BLaER1 treated with 17β-estradiol and CSF1 and Interleukin-3, amounts not matched to agents 10 nM and 100 nM (cell line): ENCODE results near the gene EPB41L4A.

Source experiments
- H3K27ac ChIP-seq, 11 experiments: shearing (Covaris generic); formaldehyde crosslinking; 2 replicates each; pipeline ENCODE4 v1.8.1; 2022
- H3K27me3 ChIP-seq, 11 experiments: shearing (Covaris generic); formaldehyde crosslinking; 2 replicates each; pipeline ENCODE4 v1.8.1; 2022
- H3K36me3 ChIP-seq, 11 experiments: shearing (Covaris generic); formaldehyde crosslinking; 2 replicates each; pipeline ENCODE4 v1.8.1; 2022
- H3K4me1 ChIP-seq, 10 experiments: shearing (Covaris generic); formaldehyde crosslinking; 2 replicates each; pipeline ENCODE4 v1.8.1; 2022
- H3K4me2 ChIP-seq, 11 experiments: shearing (Covaris generic); formaldehyde crosslinking; 2 replicates each; pipeline ENCODE4 v1.8.1; 2022
- H3K4me3 ChIP-seq, 10 experiments: shearing (Covaris generic); formaldehyde crosslinking; 2 replicates each; pipeline ENCODE4 v1.8.1; 2022
- H3K9ac ChIP-seq, 11 experiments: shearing (Covaris generic); formaldehyde crosslinking; 2 replicates each; pipeline ENCODE4 v1.8.1; 2022
- H3K9me3 ChIP-seq, 11 experiments: shearing (Covaris generic); formaldehyde crosslinking; replicated peaks in 1 of 11; 2 replicates each; pipeline ENCODE4 v1.8.1; 2022
- H4K20me1 ChIP-seq, 11 experiments: shearing (Covaris generic); formaldehyde crosslinking; 2 replicates each; pipeline ENCODE4 v1.8.1; 2022
- Cebpa-rat ChIP-seq, 11 experiments: shearing (Covaris generic); IDR thresholded peaks; 2 replicates each; pipeline ENCODE4 v1.8.1; 2022

EPB41L4A gene

GRCh38 chr5:112349371-112349770 lies 69.7 kb downstream of the EPB41L4A start:
- Histone ChIP-seq H3K27ac (no peak overlapping the region), H3K4me3 (no peak overlapping the region), H4K20me1 (no peaks in the 10 kb centered on the region), H3K27me3 (no peaks in the 10 kb centered on the region), H3K9ac (no peak overlapping the region), H3K36me3 (no peaks in the 10 kb centered on the region), H3K4me1 (peaks cover 0 to 11% (median 4%) of the 10 kb centered on the region in 10 experiments; a peak in 3 of 20 replicates), H3K4me2 (no peak overlapping the region), H3K9me3 (no peaks in the 10 kb centered on the region)
- TF ChIP-seq Cebpa-rat (IDR thresholded peaks at IDR 0.05): no peak

- H3K36me3 ChIP-seq: no peaks in the 10 kb centered on the region
- H3K27ac ChIP-seq: no peak overlapping the region
- no peak overlapping the region for H3K4me3 ChIP-seq
- no peak overlapping the region for H3K4me2 ChIP-seq
- no peaks in the 10 kb centered on the region for H3K9me3 ChIP-seq
- H3K4me1 ChIP-seq: peaks cover 0 to 11% (median 4%) of the 10 kb centered on the region in 10 experiments; a peak in 3 of 20 replicates
- TF ChIP-seq Cebpa-rat (IDR thresholded peaks at IDR 0.05): no peak
- H3K27me3 ChIP-seq: no peaks in the 10 kb centered on the region
- H3K9ac ChIP-seq: no peak overlapping the region
- no peaks in the 10 kb centered on the region for H4K20me1 ChIP-seq
These were observed 70.2 kb downstream of the EPB41L4A start for GRCh38 chr5:112348915-112349314.

GRCh38 chr5:112348387-112348786 lies 70.7 kb downstream of the EPB41L4A start:
- Histone ChIP-seq H3K4me2 (peak overlapping the region in 1 of 11 experiments; percentile 51; a peak in 1 of 22 replicates), H3K27ac (no peak overlapping the region), H4K20me1 (no peaks in the 10 kb centered on the region), H3K27me3 (no peaks in the 10 kb centered on the region), H3K4me3 (no peak overlapping the region), H3K9me3 (no peaks in the 10 kb centered on the region), H3K36me3 (no peaks in the 10 kb centered on the region), H3K4me1 (peaks cover 0 to 11% (median 4%) of the 10 kb centered on the region in 10 experiments; a peak in 3 of 20 replicates), H3K9ac (no peak overlapping the region)
- no peak for TF ChIP-seq Cebpa-rat (IDR thresholded peaks at IDR 0.05)

GRCh38 chr5:112346411-112347044 lies 72.5 kb downstream of the EPB41L4A start:
- H3K9me3 ChIP-seq: no peaks in the 10 kb centered on the region
- peaks cover 0 to 11% (median 4%) of the 10 kb centered on the region in 10 experiments; a peak in 3 of 20 replicates for H3K4me1 ChIP-seq
- no peaks in the 10 kb centered on the region for H3K36me3 ChIP-seq
- no peak for TF ChIP-seq Cebpa-rat (IDR thresholded peaks at IDR 0.05)
- peak overlapping the region in 3 of 11 experiments; percentile 9 to 30 (median 16); a peak in 4 of 22 replicates for H3K4me2 ChIP-seq
- H3K4me3 ChIP-seq: no peak overlapping the region
- H3K27ac ChIP-seq: no peak overlapping the region
- no peak overlapping the region for H3K9ac ChIP-seq
- H4K20me1 ChIP-seq: no peaks in the 10 kb centered on the region
- H3K27me3 ChIP-seq: no peaks in the 10 kb centered on the region

- Histone ChIP-seq H3K27me3 (no peaks in the 10 kb centered on the region), H3K4me2 (no peak overlapping the region)
These were observed 74.5 kb downstream of the EPB41L4A start for GRCh38 chr5:112344540-112344939.

GRCh38 chr5:112342389-112342788 lies 76.7 kb downstream of the EPB41L4A start:
- no peak for TF ChIP-seq Cebpa-rat (IDR thresholded peaks at IDR 0.05)
- Histone ChIP-seq H3K9me3 (no peaks in the 10 kb centered on the region), H3K4me2 (no peak overlapping the region), H3K27me3 (no peaks in the 10 kb centered on the region), H3K4me1 (peaks cover 0 to 11% (median 0%) of the 10 kb centered on the region in 10 experiments; a peak in 3 of 20 replicates), H4K20me1 (no peaks in the 10 kb centered on the region), H3K27ac (no peak overlapping the region), H3K36me3 (no peaks in the 10 kb centered on the region), H3K4me3 (no peak overlapping the region), H3K9ac (no peak overlapping the region)

More at GRCh38 chr5:112344540-112344939, 74.5 kb downstream of the EPB41L4A start:
- no peak for TF ChIP-seq Cebpa-rat (IDR thresholded peaks at IDR 0.05)
- Histone ChIP-seq H3K36me3 (no peaks in the 10 kb centered on the region), H3K9ac (no peak overlapping the region), H3K4me3 (no peak overlapping the region), H4K20me1 (no peaks in the 10 kb centered on the region), H3K4me1 (peaks cover 0 to 11% (median 4%) of the 10 kb centered on the region in 10 experiments; a peak in 3 of 20 replicates), H3K9me3 (no peaks in the 10 kb centered on the region), H3K27ac (no peak overlapping the region)

- Histone ChIP-seq H3K27me3 (no peaks in the 10 kb centered on the region), H4K20me1 (no peaks in the 10 kb centered on the region), H3K4me3 (no peak overlapping the region), H3K36me3 (no peaks in the 10 kb centered on the region), H3K4me2 (no peak overlapping the region), H3K27ac (no peak overlapping the region), H3K9me3 (no peaks in the 10 kb centered on the region), H3K4me1 (no peaks in the 10 kb centered on the region), H3K9ac (no peak overlapping the region)
- no peak for TF ChIP-seq Cebpa-rat (IDR thresholded peaks at IDR 0.05)
These were observed 79.3 kb downstream of the EPB41L4A start for GRCh38 chr5:112339761-112340160.

- no peaks in the 10 kb centered on the region for H3K4me1 ChIP-seq
- no peak overlapping the region for H3K4me2 ChIP-seq
- H3K27me3 ChIP-seq: no peaks in the 10 kb centered on the region
- H4K20me1 ChIP-seq: no peaks in the 10 kb centered on the region
- 0 out of 22 replicates have a peak, but pooled peaks of 2 of the 11 experiments have one; percentile 7 to 33 for TF ChIP-seq Cebpa-rat (IDR thresholded peaks at IDR 0.05)
- no peak overlapping the region for H3K9ac ChIP-seq
- no peaks in the 10 kb centered on the region for H3K36me3 ChIP-seq
- no peak overlapping the region for H3K4me3 ChIP-seq
- H3K9me3 ChIP-seq: no peaks in the 10 kb centered on the region
- H3K27ac ChIP-seq: no peak overlapping the region
These were observed 80.3 kb downstream of the EPB41L4A start for GRCh38 chr5:112338681-112339337.

GRCh38 chr5:112333331-112333781 lies 85.7 kb downstream of the EPB41L4A start:
- no peak overlapping the region for H3K9ac ChIP-seq
- no peaks in the 10 kb centered on the region for H4K20me1 ChIP-seq
- peaks cover 0 to 9% (median 5%) of the 10 kb centered on the region in 10 experiments; a peak in 11 of 20 replicates for H3K4me1 ChIP-seq
- H3K27me3 ChIP-seq: no peaks in the 10 kb centered on the region
- TF ChIP-seq Cebpa-rat (IDR thresholded peaks at IDR 0.05): no peak
- H3K27ac ChIP-seq: no peak overlapping the region
- H3K4me3 ChIP-seq: no peak overlapping the region
- H3K9me3 ChIP-seq: no peaks in the 10 kb centered on the region
- no peaks in the 10 kb centered on the region for H3K36me3 ChIP-seq
- H3K4me2 ChIP-seq: no peak overlapping the region
